K562 (cell line): ENCODE measurements around the gene RTL10. TPM values are rescaled to one million over a fixed set of nuclear protein-coding genes. Genes with fewer than 3 reads are reported as not detected.

Experiments used
- ATF1 ChIP-seq, 2 experiments: fragments of 450-650 bp in 1 of 2; IDR thresholded peaks; 2 replicates each; pipeline ENCODE4 v1.6.1; 2016; ENCODE audit warnings: missing compliant biosample characterization in 1 of 2, missing genetic modification characterization in 1 of 2
- C11orf30 ChIP-seq: fragments of 450-650 bp; IDR thresholded peaks from 2 replicates; pipeline ENCODE4 v1.6.1; 2016; ENCODE audit warnings: low read depth, mild to moderate bottlenecking
- EP400 ChIP-seq: fragments of 450-650 bp; IDR thresholded peaks from 2 replicates; pipeline ENCODE4 v1.6.1; 2017; ENCODE audit warnings: antibody characterized with exemption, mild to moderate bottlenecking, moderate library complexity
- MAFF ChIP-seq: IDR thresholded peaks from 2 replicates; pipeline ENCODE4 v1.6.1; 2012; ENCODE audit warnings: low read length, improper control_type of control experiment
- MAFG ChIP-seq: fragments of 450-650 bp; conservative IDR thresholded peaks from 2 replicates; pipeline ENCODE4 v1.6.1; 2016; ENCODE audit warnings: missing genetic modification characterization, missing compliant biosample characterization
- MYC ChIP-seq, 2 experiments: fragments of 250-450 bp in 1 of 2; sonication (Bioruptor Pico) in 1 of 2; IDR thresholded peaks; 2 replicates each; pipeline versions ENCODE4 v1.5.1 to v1.6.1; 2012 to 2021; ENCODE audit warnings: low read depth in 2 of 2, borderline replicate concordance in 1 of 2, improper control_type of control experiment in 1 of 2, low read length in 1 of 2, mild to moderate bottlenecking in 1 of 2, moderate library complexity in 1 of 2
- NCOA6 ChIP-seq: fragments of 450-650 bp; IDR thresholded peaks from 2 replicates; pipeline ENCODE4 v1.6.1; 2017; ENCODE audit warnings: mild to moderate bottlenecking
- PHB ChIP-seq: fragments of 250-450 bp; sonication (Bioruptor Pico); IDR thresholded peaks from 2 replicates; pipeline ENCODE4 v1.5.0; 2021
- SMAD1 ChIP-seq: fragments of 150-350 bp; IDR thresholded peaks from 2 replicates; pipeline ENCODE4 v1.6.1; 2014; ENCODE audit warnings: low read length, low read depth; ENCODE audit not compliant: partially characterized antibody
- TBL1XR1 ChIP-seq, 2 experiments: IDR thresholded peaks; 2 replicates each; pipeline ENCODE4 v1.6.1; 2012; ENCODE audit warnings: improper control_type of control experiment in 2 of 2, low read length in 2 of 2, mild to moderate bottlenecking in 1 of 2
- XRCC5 ChIP-seq: fragments of 200-400 bp; formaldehyde crosslinking; IDR thresholded peaks from 2 replicates; pipeline ENCODE4 v1.6.1; 2017; ENCODE audit warnings: low read depth, mild to moderate bottlenecking, low read length
- ZNF324 ChIP-seq: fragments of 250-450 bp; sonication (Bioruptor Pico); IDR thresholded peaks from 2 replicates; pipeline ENCODE4 v1.4.0; 2020; ENCODE audit warnings: mild to moderate bottlenecking
- ZNF586 ChIP-seq: fragments of 450-650 bp; formaldehyde crosslinking; conservative IDR thresholded peaks from 2 replicates; pipeline ENCODE4 v1.4.0; 2020; ENCODE audit warnings: mild to moderate bottlenecking, moderate library complexity
- polyA plus RNA-seq, 8 experiments: library from polyadenylated mRNA; depleted of rRNA in 4 of 8; stranded (reverse) in 5 of 8; unstranded in 3 of 8; fragments of >200 nt; fragmentation: Nextera tagmentation in 2 of 8; fragmentation: Illumina TruSeq in 1 of 8; extraction: Ambion mirVana in 2 of 8; extraction: Trizol in 1 of 8; gene quantifications; 2 replicates each; pipeline versions ENCODE4 v1.2.1 to v1.2.3, GENCODE V29; 2011 to 2014; ENCODE audit warnings: inconsistent platforms in 1 of 8, missing spikeins in 1 of 8
- total RNA-seq, 7 experiments: library from RNA; depleted of rRNA in 6 of 7; stranded (reverse); fragments of >200 nt in 6 of 7; fragmentation: Illumina TruSeq in 2 of 7; extraction: Trizol in 2 of 7; gene quantifications; 2 replicates each; pipeline versions ENCODE4 v1.2.1 to v1.2.3, GENCODE V29; 2011 to 2021; ENCODE audit warnings: low replicate concordance in 1 of 7
- TF ChIP-seq, protein P1 (sequence below): sonication (generic); formaldehyde crosslinking; IDR thresholded peaks from 2 replicates; pipeline ENCODE4 v1.9.0; 2022; ENCODE audit warnings: mild to moderate bottlenecking, missing genetic modification reagents
- TF ChIP-seq, protein P2 (sequence below): sonication (generic); formaldehyde crosslinking; IDR thresholded peaks from 2 replicates; pipeline ENCODE4 v1.5.0; 2020; ENCODE audit warnings: missing genetic modification reagents
- TF ChIP-seq, protein P3 (sequence below), 3 experiments: fragments of 200-800 bp in 1 of 3; sonication (Bioruptor generic) in 1 of 3; sonication (generic) in 1 of 3; formaldehyde crosslinking in 1 of 3; IDR thresholded peaks; 2 replicates each; pipeline versions ENCODE4 v1.6.1 to v1.8.0; 2016 to 2022; ENCODE audit warnings: mild to moderate bottlenecking in 2 of 3, missing compliant biosample characterization in 2 of 3, missing genetic modification characterization in 2 of 3, missing genetic modification reagents in 1 of 3
- TF ChIP-seq, protein P4 (sequence below): fragments of 250-450 bp; sonication (Bioruptor Pico); IDR thresholded peaks from 2 replicates; pipeline ENCODE4 v1.5.0; 2021; ENCODE audit warnings: mild to moderate bottlenecking, borderline replicate concordance

The RTL10 gene
- total and polyA plus RNA-seq, 9 of the 15 experiments (the other 6 are each of a cell fraction or from before 2014, with no cell fraction given), result 19.8 to 75.5 (median 32.5) TPM

DNA sequence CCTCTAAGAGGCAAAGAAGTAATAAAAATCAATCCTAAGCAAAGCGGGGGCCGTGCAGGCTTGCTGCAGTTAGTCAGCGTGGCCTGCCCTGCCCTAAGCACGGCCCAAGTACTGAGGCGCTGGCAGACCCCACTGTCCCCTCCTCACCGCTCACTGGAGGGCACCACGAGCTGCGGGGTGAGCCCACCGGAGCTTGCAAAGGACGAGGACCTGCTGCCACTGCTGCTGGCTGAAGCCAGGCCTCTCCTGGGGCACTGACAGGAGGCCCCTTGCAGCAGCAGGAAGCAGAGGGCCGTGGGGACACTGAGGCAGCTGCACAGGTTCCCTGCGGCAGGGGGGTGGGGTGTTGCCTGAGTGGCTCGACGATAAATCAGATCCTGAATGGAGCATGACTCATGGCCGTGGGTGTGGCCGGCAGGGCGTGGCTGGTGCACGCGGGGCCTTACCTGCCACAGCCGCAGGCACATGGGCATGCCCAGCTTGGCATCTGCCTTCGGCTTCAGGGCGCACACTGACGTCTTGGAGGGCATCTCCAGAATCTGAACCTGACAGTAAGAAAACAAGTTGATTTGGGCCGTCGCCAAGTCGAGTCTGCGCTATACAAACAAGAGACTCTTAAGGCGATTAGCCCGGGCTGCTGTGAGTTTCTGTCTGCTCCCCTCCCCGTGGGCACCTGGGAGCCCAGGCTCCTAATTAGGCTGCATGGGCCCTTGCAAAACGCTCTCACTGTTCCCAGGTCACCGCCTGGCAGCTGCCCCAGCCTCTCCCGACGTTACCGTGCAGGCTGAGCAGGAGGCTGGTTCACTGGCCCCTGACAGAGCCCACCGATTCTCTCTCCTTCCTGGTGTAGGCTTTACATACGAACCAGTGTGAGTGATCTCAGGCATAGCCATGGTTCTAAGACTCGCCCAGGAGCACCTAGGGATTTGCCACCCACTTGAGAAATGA is 48.2 kb downstream of the RTL10 start (continued):
- TF ChIP-seq MAFG (tag) (no peak; the same call in 1 of the 2 replicates), ATF1 (CRISPR knock-in tag; IDR thresholded peaks at IDR 0.05) (no peak), ATF1 (tag; IDR thresholded peaks at IDR 0.05) (peak; percentile 88), SMAD1 (no peak), ZNF324 (CRISPR knock-in tag) (no peak), ZNF586 (no peak), PHB (CRISPR knock-in tag) (no peak; the same call in 1 of the 2 replicates), TBL1XR1 (IDR thresholded peaks at IDR 0.05; ENCODE audit: low read length in 2 of 2) (peak in 1 of 2 experiments; percentile 78; a peak in 2 of 4 replicates), C11orf30 (no peak), MAFF (peak; percentile 26; the same call in 1 of the 2 replicates), MYC (IDR thresholded peaks at IDR 0.05; ENCODE audit: low read depth, low read length) (peak; percentile 93), MYC (CRISPR knock-in tag; IDR thresholded peaks at IDR 0.05; ENCODE audit: borderline replicate concordance, low read depth) (peak; percentile 80; the same call in 1 of the 2 replicates), NCOA6 (no peak), XRCC5 (no peak), EP400 (no peak)
- TF ChIP-seq, protein P1, sequence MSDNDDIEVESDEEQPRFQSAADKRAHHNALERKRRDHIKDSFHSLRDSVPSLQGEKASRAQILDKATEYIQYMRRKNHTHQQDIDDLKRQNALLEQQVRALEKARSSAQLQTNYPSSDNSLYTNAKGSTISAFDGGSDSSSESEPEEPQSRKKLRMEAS (CRISPR knock-in tag), result no peak
- TF ChIP-seq, protein P2, sequence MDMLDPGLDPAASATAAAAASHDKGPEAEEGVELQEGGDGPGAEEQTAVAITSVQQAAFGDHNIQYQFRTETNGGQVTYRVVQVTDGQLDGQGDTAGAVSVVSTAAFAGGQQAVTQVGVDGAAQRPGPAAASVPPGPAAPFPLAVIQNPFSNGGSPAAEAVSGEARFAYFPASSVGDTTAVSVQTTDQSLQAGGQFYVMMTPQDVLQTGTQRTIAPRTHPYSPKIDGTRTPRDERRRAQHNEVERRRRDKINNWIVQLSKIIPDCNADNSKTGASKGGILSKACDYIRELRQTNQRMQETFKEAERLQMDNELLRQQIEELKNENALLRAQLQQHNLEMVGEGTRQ (CRISPR knock-in tag), result no peak
- TF ChIP-seq, protein P3, sequence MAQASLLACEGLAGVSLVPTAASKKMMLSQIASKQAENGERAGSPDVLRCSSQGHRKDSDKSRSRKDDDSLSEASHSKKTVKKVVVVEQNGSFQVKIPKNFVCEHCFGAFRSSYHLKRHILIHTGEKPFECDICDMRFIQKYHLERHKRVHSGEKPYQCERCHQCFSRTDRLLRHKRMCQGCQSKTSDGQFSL (CRISPR knock-in tag; IDR thresholded peaks at IDR 0.05), result no peak
- TF ChIP-seq, protein P3 (tag; IDR thresholded peaks at IDR 0.05), result no peak
- TF ChIP-seq, protein P4, sequence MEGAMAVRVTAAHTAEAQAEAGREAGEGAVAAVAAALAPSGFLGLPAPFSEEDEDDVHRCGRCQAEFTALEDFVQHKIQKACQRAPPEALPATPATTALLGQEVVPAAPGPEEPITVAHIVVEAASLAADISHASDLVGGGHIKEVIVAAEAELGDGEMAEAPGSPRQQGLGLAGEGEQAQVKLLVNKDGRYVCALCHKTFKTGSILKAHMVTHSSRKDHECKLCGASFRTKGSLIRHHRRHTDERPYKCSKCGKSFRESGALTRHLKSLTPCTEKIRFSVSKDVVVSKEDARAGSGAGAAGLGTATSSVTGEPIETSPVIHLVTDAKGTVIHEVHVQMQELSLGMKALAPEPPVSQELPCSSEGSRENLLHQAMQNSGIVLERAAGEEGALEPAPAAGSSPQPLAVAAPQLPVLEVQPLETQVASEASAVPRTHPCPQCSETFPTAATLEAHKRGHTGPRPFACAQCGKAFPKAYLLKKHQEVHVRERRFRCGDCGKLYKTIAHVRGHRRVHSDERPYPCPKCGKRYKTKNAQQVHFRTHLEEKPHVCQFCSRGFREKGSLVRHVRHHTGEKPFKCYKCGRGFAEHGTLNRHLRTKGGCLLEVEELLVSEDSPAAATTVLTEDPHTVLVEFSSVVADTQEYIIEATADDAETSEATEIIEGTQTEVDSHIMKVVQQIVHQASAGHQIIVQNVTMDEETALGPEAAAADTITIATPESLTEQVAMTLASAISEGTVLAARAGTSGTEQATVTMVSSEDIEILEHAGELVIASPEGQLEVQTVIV (CRISPR knock-in tag), result no peak
